Body of pancreas (tissue), 4 donors: ENCODE measurements around the gene CAMK1D.

ENCODE experiments used
- CTCF ChIP-seq, 7 experiments: fragments of 450-650 bp in 4 of 7; fragments of 200-600 bp in 3 of 7; sonication (generic) in 3 of 7; IDR thresholded peaks; one replicate each; pipeline ENCODE4 v1.5.1; 2016 to 2019; ENCODE audit warnings: antibody characterized with exemption in 7 of 7
- POLR2A ChIP-seq, 3 donors: fragments of 450-650 bp; IDR thresholded peaks; one replicate each; pipeline ENCODE4 v1.6.1; 2016; ENCODE audit warnings: antibody characterized with exemption in 3 of 3, mild to moderate bottlenecking in 2 of 3

- no peak for TF ChIP-seq CTCF (IDR thresholded peaks at IDR 0.05)
- TF ChIP-seq POLR2A (IDR thresholded peaks at IDR 0.05), result no peak
Observed at GRCh38 chr10:12642036-12642435, 292.7 kb downstream of the CAMK1D start.
